H9 (cell line): ENCODE data around the gene MYT1. TPM values are rescaled to one million over a fixed set of nuclear protein-coding genes. Genes with fewer than 3 reads are reported as not detected.
A peak's percentile ranks its signal among the peaks of the same experiment; 100 is the strongest.

Experiments used
- DNase-seq: peaks from one replicate; pipeline ENCODE4 v3.0.0-alpha.2; 2017
- H2AFZ ChIP-seq: one replicate; pipeline ENCODE4 v1.6.1; 2013; ENCODE audit warnings: mild to moderate bottlenecking, low read length, control low read depth, moderate library complexity
- H2AK5ac ChIP-seq: 2 replicates; pipeline ENCODE4 v1.6.1; 2013; ENCODE audit warnings: low read length, control low read depth, mixed read lengths; ENCODE audit not compliant: insufficient read length
- H2BK120ac ChIP-seq: one replicate; pipeline ENCODE4 v1.6.1; 2013; ENCODE audit warnings: low read depth, mild to moderate bottlenecking, low read length, control low read depth, inconsistent platforms; ENCODE audit not compliant: poor library complexity, severe bottlenecking
- H2BK12ac ChIP-seq: 2 replicates; pipeline ENCODE4 v1.6.1; 2013; ENCODE audit warnings: low read length, control low read depth, mixed read lengths, low read depth; ENCODE audit not compliant: insufficient read length
- H2BK15ac ChIP-seq: 2 replicates; pipeline ENCODE4 v1.6.1; 2013; ENCODE audit warnings: low read depth, low read length, control low read depth
- H2BK20ac ChIP-seq: one replicate; pipeline ENCODE4 v1.6.1; 2013; ENCODE audit warnings: low read depth, mild to moderate bottlenecking, low read length, control low read depth, inconsistent platforms; ENCODE audit not compliant: poor library complexity, severe bottlenecking
- H2BK5ac ChIP-seq: 2 replicates; pipeline ENCODE4 v1.6.1; 2013; ENCODE audit warnings: low read length, control low read depth, mixed read lengths; ENCODE audit not compliant: insufficient read length
- H3K14ac ChIP-seq: 2 replicates; pipeline ENCODE4 v1.6.1; 2013; ENCODE audit warnings: low read length, control low read depth; ENCODE audit not compliant: insufficient read depth
- H3K18ac ChIP-seq: 2 replicates; pipeline ENCODE4 v1.6.1; 2013; ENCODE audit warnings: low read depth, mild to moderate bottlenecking, mixed read lengths, low read length, control low read depth; ENCODE audit not compliant: insufficient read length
- H3K23ac ChIP-seq: 2 replicates; pipeline ENCODE4 v1.6.1; 2013; ENCODE audit warnings: low read length, control low read depth, mixed read lengths, low read depth; ENCODE audit not compliant: insufficient read length
- H3K23me2 ChIP-seq: 2 replicates; pipeline ENCODE4 v1.6.1; 2013; ENCODE audit warnings: low read depth, mild to moderate bottlenecking, mixed read lengths, low read length, control low read depth; ENCODE audit not compliant: insufficient read length, poor library complexity, severe bottlenecking
- H3K27ac ChIP-seq: 2 replicates; pipeline ENCODE4 v1.5.1; 2013; ENCODE audit warnings: low read length, control low read depth, mixed read lengths, low read depth; ENCODE audit not compliant: insufficient read length
- H3K27me3 ChIP-seq: 2 replicates; pipeline ENCODE4 v1.6.1; 2013; ENCODE audit warnings: low read length, control low read depth, inconsistent platforms; ENCODE audit not compliant: insufficient read depth
- H3K4ac ChIP-seq: 2 replicates; pipeline ENCODE4 v1.6.1; 2013; ENCODE audit warnings: low read depth, mild to moderate bottlenecking, control low read depth, inconsistent platforms, low read length, moderate library complexity
- H3K4me1 ChIP-seq: 2 replicates; pipeline ENCODE4 v1.6.1; 2013; ENCODE audit warnings: low read length, control low read depth, inconsistent platforms; ENCODE audit not compliant: insufficient read depth
- H3K4me2 ChIP-seq: 2 replicates; pipeline ENCODE4 v1.6.1; 2013; ENCODE audit warnings: low read length, control low read depth, mixed read lengths; ENCODE audit not compliant: insufficient read length, insufficient read depth
- H3K56ac ChIP-seq: 2 replicates; pipeline ENCODE4 v1.6.1; 2013; ENCODE audit warnings: low read depth, mild to moderate bottlenecking, mixed read lengths, low read length, control low read depth; ENCODE audit not compliant: insufficient read length
- H3K79me1 ChIP-seq: 2 replicates; pipeline ENCODE4 v1.6.1; 2013; ENCODE audit warnings: low read depth, mild to moderate bottlenecking, moderate library complexity, low read length, control low read depth, inconsistent platforms; ENCODE audit not compliant: insufficient read depth, poor library complexity, severe bottlenecking
- H3K79me2 ChIP-seq: 2 replicates; pipeline ENCODE4 v1.6.1; 2013; ENCODE audit warnings: low read length, control low read depth, inconsistent platforms; ENCODE audit not compliant: insufficient read depth
- H3K9ac ChIP-seq: 2 replicates; pipeline ENCODE4 v1.6.1; 2013; ENCODE audit warnings: low read length, control low read depth, mixed read lengths; ENCODE audit not compliant: insufficient read length; ENCODE audit errors: extremely low read depth
- H3K9me3 ChIP-seq: one replicate; pipeline ENCODE4 v1.6.1; 2013; ENCODE audit warnings: low read depth, low read length, inconsistent platforms; ENCODE audit not compliant: control insufficient read depth
- H3T11ph ChIP-seq: one replicate; pipeline ENCODE4 v1.6.1; 2013; ENCODE audit warnings: mild to moderate bottlenecking, low read length, control low read depth, inconsistent platforms
- H4K20me1 ChIP-seq: one replicate; pipeline ENCODE4 v1.6.1; 2013; ENCODE audit not compliant: control insufficient read depth, insufficient read length, insufficient read depth
- H4K5ac ChIP-seq: 2 replicates; pipeline ENCODE4 v1.6.1; 2013; ENCODE audit warnings: low read depth, mild to moderate bottlenecking, mixed read lengths, low read length, control low read depth; ENCODE audit not compliant: insufficient read length
- H4K8ac ChIP-seq: replicated peaks from 2 replicates; pipeline ENCODE4 v1.6.1; 2013; ENCODE audit warnings: low read length, control low read depth, mixed read lengths, low read depth; ENCODE audit not compliant: insufficient read length
- H4K91ac ChIP-seq: 2 replicates; pipeline ENCODE4 v1.6.1; 2013; ENCODE audit warnings: low read depth, mild to moderate bottlenecking, moderate library complexity, mixed read lengths, low read length, control low read depth; ENCODE audit not compliant: insufficient read length
- H3K27ac Mint-ChIP-seq, 3 experiments: 2 replicates in 2 of 3; 3 replicates in 1 of 3; pipeline ENCODE4 v1.8.0; 2020 to 2021; ENCODE audit warnings: mixed read lengths in 3 of 3, mild to moderate bottlenecking in 1 of 3, moderate library complexity in 1 of 3
- H3K27me3 Mint-ChIP-seq: 2 replicates; pipeline ENCODE4 v1.8.0; 2021; ENCODE audit warnings: low read depth, mild to moderate bottlenecking, moderate library complexity, mixed read lengths
- H3K36me3 Mint-ChIP-seq, 3 experiments: 2 replicates in 2 of 3; 3 replicates in 1 of 3; pipeline ENCODE4 v1.8.0; 2020 to 2021; ENCODE audit warnings: low read depth in 3 of 3, mixed read lengths in 3 of 3; ENCODE audit not compliant: insufficient read depth in 1 of 3
- H3K4me1 Mint-ChIP-seq, 2 experiments: 2 replicates each; pipeline ENCODE4 v1.8.0; 2020; ENCODE audit warnings: mixed read lengths in 2 of 2
- H3K4me3 Mint-ChIP-seq, 2 experiments: 2 replicates in 1 of 2; 3 replicates in 1 of 2; pipeline ENCODE4 v1.8.0; 2020 to 2021; ENCODE audit warnings: mild to moderate bottlenecking in 2 of 2, mixed read lengths in 2 of 2, moderate library complexity in 1 of 2
- H3K9me3 Mint-ChIP-seq, 2 experiments: 2 replicates in 1 of 2; 3 replicates in 1 of 2; pipeline ENCODE4 v1.8.0; 2020; ENCODE audit warnings: mild to moderate bottlenecking in 2 of 2, mixed read lengths in 2 of 2, moderate library complexity in 1 of 2
- WGBS: extraction: QIAGEN DNeasy Blood & Tissue Kit; methylation state at CpG from one replicate; pipeline ENCODE4 v1.1.7; 2013; ENCODE audit warnings: missing lambda C conversion rate, low lambda C conversion rate, mixed read lengths; ENCODE audit not compliant: insufficient read length; ENCODE audit errors: extremely low coverage; 5-methylcytosine and 5-hydroxymethylcytosine counted together
- total RNA-seq: library from RNA; stranded (reverse); gene quantifications from 2 replicates; pipeline ENCODE4 v1.2.1, GENCODE V29; 2021
- TF ChIP-seq, protein P1 (sequence below): fragments of 200-600 bp; sonication (generic); conservative IDR thresholded peaks from 3 replicates; pipeline ENCODE4 v1.8.0; 2021; ENCODE audit warnings: antibody characterized with exemption, mild to moderate bottlenecking

Gene MYT1
- total RNA-seq, 1 experiment from 2014 or later = 0.79 TPM

DNA sequence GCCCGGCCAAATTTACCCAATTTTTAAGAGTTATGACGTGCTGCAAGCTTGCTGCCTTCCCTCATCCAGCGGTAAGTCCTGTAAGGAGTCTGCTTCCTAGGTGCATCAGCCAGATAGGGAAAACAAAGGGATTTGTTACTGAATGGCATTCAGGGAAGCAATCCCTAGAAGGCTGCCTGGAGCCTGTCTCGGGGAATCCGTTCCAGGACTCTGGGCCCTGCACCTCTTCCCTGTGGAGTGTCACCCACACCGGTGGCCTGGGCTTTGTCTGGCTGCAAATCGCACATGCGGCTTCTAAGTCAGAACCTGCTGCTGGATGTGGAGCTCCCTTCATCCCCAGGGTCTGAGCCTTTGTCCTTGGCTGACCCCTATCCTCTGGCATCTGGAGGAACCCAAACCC is 7.0 kb downstream of the MYT1 start:
- no peaks in the 10 kb centered on the region for H3K79me1 ChIP-seq
- H3K9me3 ChIP-seq = no peaks in the 10 kb centered on the region
- no peaks in the 10 kb centered on the region for H3K79me2 ChIP-seq
- H3T11ph ChIP-seq = no peak overlapping the region
- H2BK20ac ChIP-seq = no peak overlapping the region
- no peak overlapping the region for H3K23ac ChIP-seq
- peaks cover 19% of the 10 kb centered on the region for H3K27me3 Mint-ChIP-seq
- H3K4me1 Mint-ChIP-seq = peaks cover 7 to 27% of the 10 kb centered on the region in 2 experiments
- no peaks in the 10 kb centered on the region; the same call in 1 of the 2 replicates for H3K27me3 ChIP-seq
- no peak overlapping the region for H3K56ac ChIP-seq
- no peak overlapping the region for H4K91ac ChIP-seq
- no peak overlapping the region for H3K4me2 ChIP-seq
- no peak overlapping the region for H4K5ac ChIP-seq
- H3K9me3 Mint-ChIP-seq = no peaks in the 10 kb centered on the region
- no peaks in the 10 kb centered on the region for H3K36me3 Mint-ChIP-seq
- H3K9ac ChIP-seq = no peak overlapping the region
- H3K27ac Mint-ChIP-seq = peak overlapping the region in 1 of 3 experiments; percentile 18; a peak in 1 of 7 replicates
- H3K18ac ChIP-seq = no peak overlapping the region
- H2BK12ac ChIP-seq = no peak overlapping the region
- no peak overlapping the region for H2BK120ac ChIP-seq
- no peak overlapping the region for H2BK5ac ChIP-seq
- H2AFZ ChIP-seq = no peak overlapping the region
- peaks cover 2% of the 10 kb centered on the region; the same call in 1 of the 2 replicates for H3K4me1 ChIP-seq
- H3K14ac ChIP-seq = no peak overlapping the region
- no peak overlapping the region for H2AK5ac ChIP-seq
- no peak overlapping the region for H3K4me3 Mint-ChIP-seq
- no peaks in the 10 kb centered on the region for H3K23me2 ChIP-seq
- DNase-seq = no peak
- no peaks in the 10 kb centered on the region for H4K20me1 ChIP-seq
- TF ChIP-seq, protein P1, sequence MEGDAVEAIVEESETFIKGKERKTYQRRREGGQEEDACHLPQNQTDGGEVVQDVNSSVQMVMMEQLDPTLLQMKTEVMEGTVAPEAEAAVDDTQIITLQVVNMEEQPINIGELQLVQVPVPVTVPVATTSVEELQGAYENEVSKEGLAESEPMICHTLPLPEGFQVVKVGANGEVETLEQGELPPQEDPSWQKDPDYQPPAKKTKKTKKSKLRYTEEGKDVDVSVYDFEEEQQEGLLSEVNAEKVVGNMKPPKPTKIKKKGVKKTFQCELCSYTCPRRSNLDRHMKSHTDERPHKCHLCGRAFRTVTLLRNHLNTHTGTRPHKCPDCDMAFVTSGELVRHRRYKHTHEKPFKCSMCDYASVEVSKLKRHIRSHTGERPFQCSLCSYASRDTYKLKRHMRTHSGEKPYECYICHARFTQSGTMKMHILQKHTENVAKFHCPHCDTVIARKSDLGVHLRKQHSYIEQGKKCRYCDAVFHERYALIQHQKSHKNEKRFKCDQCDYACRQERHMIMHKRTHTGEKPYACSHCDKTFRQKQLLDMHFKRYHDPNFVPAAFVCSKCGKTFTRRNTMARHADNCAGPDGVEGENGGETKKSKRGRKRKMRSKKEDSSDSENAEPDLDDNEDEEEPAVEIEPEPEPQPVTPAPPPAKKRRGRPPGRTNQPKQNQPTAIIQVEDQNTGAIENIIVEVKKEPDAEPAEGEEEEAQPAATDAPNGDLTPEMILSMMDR = no peak
- no CpG with 5 or more reads among the region's 8 CpGs for WGBS
- H2BK15ac ChIP-seq = no peak overlapping the region
- no peak overlapping the region for H3K4ac ChIP-seq
- H4K8ac ChIP-seq = no peak overlapping the region
- no peak overlapping the region for H3K27ac ChIP-seq
